A549 (cell line): ENCODE results near the gene RCAN2. TPM values are rescaled to one million over a fixed set of nuclear protein-coding genes. Genes with fewer than 3 reads are reported as not detected.

Experiments
- ATAC-seq, 2 experiments: fragments of 200-7000 bp in 1 of 2; fragments of >200 bp in 1 of 2; cut with Nextera tagmentation in 1 of 2; cut with Tn5 transposase in 1 of 2; 3 replicates each; pipeline versions ENCODE4 v1.8.0 to v1.9.1; 2018 to 2020; ENCODE audit warnings: mild to moderate bottlenecking in 1 of 2, moderate library complexity in 1 of 2
- CTCF ChIA-PET: fragments of 300-600 bp; sonication (Branson Sonifier 250); formaldehyde crosslinking; extraction: SDS; loops from one replicate; lab custom pipeline; 2021; ENCODE audit warnings: antibody characterized with exemption, inconsistent platforms; lab: Yijun Ruan, JAX
- POLR2A ChIA-PET: fragments of 350-600 bp; formaldehyde crosslinking; extraction: SDS; loops from one replicate; lab custom pipeline; 2021; ENCODE audit warnings: antibody characterized with exemption, inconsistent platforms; lab: Yijun Ruan, JAX
- DNase-seq, 2 experiments: peaks; one replicate each; pipeline versions ENCODE4 v3.0.0 to v3.0.0-alpha.2; 2011 to 2016; ENCODE audit warnings: low read depth in 1 of 2, low spot score in 1 of 2
- FAIRE-seq: peaks from 2 replicates; lab custom pipeline; 2011; peaks lifted over from hg19 to GRCh38; lab: Jason Lieb, UNC
- H3K27ac ChIP-seq, 2 experiments: fragments of >200 bp; sonication (Bioruptor Twin); formaldehyde crosslinking; 3 replicates each; pipeline ENCODE4 v1.5.1; 2016 to 2017
- H3K4me1 ChIP-seq: fragments of >200 bp; sonication (Bioruptor Twin); formaldehyde crosslinking; 3 replicates; pipeline ENCODE4 v1.6.1; 2016
- H3K4me2 ChIP-seq: fragments of >200 bp; sonication (Bioruptor Twin); formaldehyde crosslinking; 3 replicates; pipeline ENCODE4 v1.6.1; 2016
- H3K4me3 ChIP-seq: fragments of >200 bp; sonication (Bioruptor Twin); formaldehyde crosslinking; 3 replicates; pipeline ENCODE4 v1.5.1; 2016
- H3K9me3 ChIP-seq: fragments of >200 bp; sonication (Bioruptor Twin); formaldehyde crosslinking; 3 replicates; pipeline ENCODE4 v1.6.1; 2016
- EHMT2 ChIP-seq: fragments of 200-600 bp; sonication (generic); IDR thresholded peaks from 2 replicates; pipeline ENCODE4 v1.6.1; 2016; ENCODE audit warnings: antibody characterized with exemption, low read depth, mild to moderate bottlenecking, moderate library complexity
- ELK1 ChIP-seq: fragments of 150-350 bp; IDR thresholded peaks from 2 replicates; pipeline ENCODE4 v1.6.1; 2014; ENCODE audit warnings: low read depth, mild to moderate bottlenecking, low read length
- EP300 ChIP-seq, 2 experiments: fragments of >200 bp; sonication (Bioruptor Twin); formaldehyde crosslinking; IDR thresholded peaks; 2 replicates in 1 of 2; 3 replicates in 1 of 2; pipeline ENCODE4 v1.6.1; 2016 to 2017
- FOSB ChIP-seq: fragments of 250-450 bp; sonication (Bioruptor Pico); IDR thresholded peaks from 2 replicates; pipeline ENCODE4 v1.5.0; 2020; ENCODE audit warnings: mild to moderate bottlenecking, moderate library complexity
- FOXS1 ChIP-seq: fragments of 250-450 bp; sonication (Bioruptor Pico); IDR thresholded peaks from 2 replicates; pipeline ENCODE4 v1.5.0; 2020; ENCODE audit warnings: mild to moderate bottlenecking, moderate library complexity
- HOXA7 ChIP-seq: fragments of 250-450 bp; sonication (Bioruptor Pico); IDR thresholded peaks from 2 replicates; pipeline ENCODE4 v1.5.0; 2020; ENCODE audit warnings: mild to moderate bottlenecking, moderate library complexity
- HOXB13 ChIP-seq: fragments of 250-450 bp; sonication (Bioruptor Pico); IDR thresholded peaks from 2 replicates; pipeline ENCODE4 v1.5.0; 2020; ENCODE audit warnings: low read depth, mild to moderate bottlenecking, moderate library complexity
- KDM5A ChIP-seq: fragments of 200-600 bp; sonication (generic); IDR thresholded peaks from 2 replicates; pipeline ENCODE4 v1.6.1; 2016; ENCODE audit warnings: antibody characterized with exemption, mild to moderate bottlenecking
- NFE2L2 ChIP-seq: fragments of 150-350 bp; conservative IDR thresholded peaks from 2 replicates; pipeline ENCODE4 v1.6.1; 2014; ENCODE audit warnings: low read length
- NR3C1 ChIP-seq: fragments of >200 bp; sonication (Bioruptor Twin); formaldehyde crosslinking; IDR thresholded peaks from 3 replicates; pipeline ENCODE4 v1.6.1; 2017
- RAD21 ChIP-seq, 2 experiments: fragments of >200 bp in 1 of 2; sonication (Bioruptor Twin) in 1 of 2; formaldehyde crosslinking in 1 of 2; IDR thresholded peaks in 1 of 2; conservative IDR thresholded peaks in 1 of 2; 2 replicates in 1 of 2; 3 replicates in 1 of 2; pipeline ENCODE4 v1.6.1; 2012 to 2018; ENCODE audit warnings: inconsistent platforms in 1 of 2
- RARB ChIP-seq: fragments of 250-450 bp; sonication (Bioruptor Pico); IDR thresholded peaks from 2 replicates; pipeline ENCODE4 v1.8.0; 2021; ENCODE audit warnings: mild to moderate bottlenecking, moderate library complexity
- RCOR1 ChIP-seq: fragments of 150-350 bp; IDR thresholded peaks from 2 replicates; pipeline ENCODE4 v1.6.1; 2014; ENCODE audit warnings: antibody characterized with exemption, low read length, low read depth
- SREBF2 ChIP-seq: fragments of 450-650 bp; IDR thresholded peaks from 2 replicates; pipeline ENCODE4 v1.6.1; 2014; ENCODE audit warnings: mild to moderate bottlenecking, moderate library complexity
- ZFP36 ChIP-seq: fragments of 450-650 bp; IDR thresholded peaks from 2 replicates; pipeline ENCODE4 v1.6.1; 2014; ENCODE audit warnings: borderline replicate concordance; ENCODE audit not compliant: partially characterized antibody
- ZNF302 ChIP-seq: fragments of 250-450 bp; sonication (Bioruptor Pico); IDR thresholded peaks from 2 replicates; pipeline ENCODE4 v1.9.0; 2021; ENCODE audit warnings: inconsistent platforms, mild to moderate bottlenecking, moderate library complexity
- ZSCAN20 ChIP-seq: fragments of 250-450 bp; sonication (Bioruptor Pico); IDR thresholded peaks from 2 replicates; pipeline ENCODE4 v1.8.0; 2022; ENCODE audit warnings: mild to moderate bottlenecking, moderate library complexity
- WGBS: methylation state at CpG from one replicate; pipeline ENCODE4 v1.1.6; 2017; ENCODE audit errors: missing lambda C conversion rate; 5-methylcytosine and 5-hydroxymethylcytosine counted together
- polyA plus RNA-seq, 4 experiments: library from polyadenylated mRNA; depleted of rRNA in 3 of 4; stranded (reverse); fragments of >200 nt; fragmentation: RNase III in 1 of 4; extraction: RNeasy Plus Mini Kit Qiagen cat#74134 plus additional on column Dnase treatment in 1 of 4; gene quantifications; 2 replicates in 3 of 4; 3 replicates in 1 of 4; pipeline ENCODE4 v1.2.3, GENCODE V29; 2011 to 2017
- TF ChIP-seq, protein P1 (sequence below): fragments of 200-600 bp; sonication (generic); IDR thresholded peaks from 2 replicates; pipeline ENCODE4 v1.6.1; 2016; ENCODE audit warnings: antibody characterized with exemption, mild to moderate bottlenecking, moderate library complexity
- TF ChIP-seq, protein P2 (sequence below): fragments of 250-450 bp; sonication (Bioruptor Pico); IDR thresholded peaks from 2 replicates; pipeline ENCODE4 v1.5.0; 2021; ENCODE audit warnings: mild to moderate bottlenecking, moderate library complexity, borderline replicate concordance
- TF ChIP-seq, protein P3 (sequence below): fragments of >200 bp; sonication (Bioruptor Twin); formaldehyde crosslinking; IDR thresholded peaks from 2 replicates; pipeline ENCODE4 v1.6.1; 2016
- TF ChIP-seq, protein P4 (sequence below): IDR thresholded peaks from 2 replicates; pipeline ENCODE4 v1.6.1; 2012; ENCODE audit warnings: low read depth, borderline replicate concordance

RCAN2 gene
- polyA plus RNA-seq, 2 of the 4 experiments (the other 2 are of a cell fraction) = not detected

DNA sequence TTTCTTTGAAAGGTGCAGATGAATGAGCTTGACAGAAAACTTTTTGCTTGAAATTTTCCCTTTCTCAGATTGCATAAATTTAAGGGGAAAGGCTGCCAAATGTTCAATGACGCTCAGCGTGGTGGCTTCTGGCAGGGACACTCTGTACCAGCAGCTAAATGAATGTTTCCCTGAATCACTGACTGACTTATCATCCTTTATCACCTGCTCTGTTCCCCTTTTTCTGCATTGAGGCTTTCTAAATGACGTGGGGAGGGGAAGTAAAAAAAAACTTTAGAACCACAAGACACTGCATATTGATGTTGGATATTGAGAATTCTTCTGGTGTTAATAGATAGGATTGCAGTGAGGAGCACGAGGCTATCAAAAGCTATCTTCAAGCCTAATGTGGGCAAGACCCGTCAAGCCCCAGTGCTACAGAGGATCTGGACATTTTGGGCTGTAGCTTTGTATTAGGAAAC lies 273.5 kb downstream of the RCAN2 start:
- FAIRE-seq = no peak
- H3K27ac ChIP-seq = no peak overlapping the region
- no peak for ATAC-seq
- CTCF ChIA-PET = no interaction called here
- H3K4me2 ChIP-seq = no peak overlapping the region
- 12% methylated on average over 5 of the region's 5 CpGs for whole genome bisulfite sequencing
- TF ChIP-seq, protein P1, sequence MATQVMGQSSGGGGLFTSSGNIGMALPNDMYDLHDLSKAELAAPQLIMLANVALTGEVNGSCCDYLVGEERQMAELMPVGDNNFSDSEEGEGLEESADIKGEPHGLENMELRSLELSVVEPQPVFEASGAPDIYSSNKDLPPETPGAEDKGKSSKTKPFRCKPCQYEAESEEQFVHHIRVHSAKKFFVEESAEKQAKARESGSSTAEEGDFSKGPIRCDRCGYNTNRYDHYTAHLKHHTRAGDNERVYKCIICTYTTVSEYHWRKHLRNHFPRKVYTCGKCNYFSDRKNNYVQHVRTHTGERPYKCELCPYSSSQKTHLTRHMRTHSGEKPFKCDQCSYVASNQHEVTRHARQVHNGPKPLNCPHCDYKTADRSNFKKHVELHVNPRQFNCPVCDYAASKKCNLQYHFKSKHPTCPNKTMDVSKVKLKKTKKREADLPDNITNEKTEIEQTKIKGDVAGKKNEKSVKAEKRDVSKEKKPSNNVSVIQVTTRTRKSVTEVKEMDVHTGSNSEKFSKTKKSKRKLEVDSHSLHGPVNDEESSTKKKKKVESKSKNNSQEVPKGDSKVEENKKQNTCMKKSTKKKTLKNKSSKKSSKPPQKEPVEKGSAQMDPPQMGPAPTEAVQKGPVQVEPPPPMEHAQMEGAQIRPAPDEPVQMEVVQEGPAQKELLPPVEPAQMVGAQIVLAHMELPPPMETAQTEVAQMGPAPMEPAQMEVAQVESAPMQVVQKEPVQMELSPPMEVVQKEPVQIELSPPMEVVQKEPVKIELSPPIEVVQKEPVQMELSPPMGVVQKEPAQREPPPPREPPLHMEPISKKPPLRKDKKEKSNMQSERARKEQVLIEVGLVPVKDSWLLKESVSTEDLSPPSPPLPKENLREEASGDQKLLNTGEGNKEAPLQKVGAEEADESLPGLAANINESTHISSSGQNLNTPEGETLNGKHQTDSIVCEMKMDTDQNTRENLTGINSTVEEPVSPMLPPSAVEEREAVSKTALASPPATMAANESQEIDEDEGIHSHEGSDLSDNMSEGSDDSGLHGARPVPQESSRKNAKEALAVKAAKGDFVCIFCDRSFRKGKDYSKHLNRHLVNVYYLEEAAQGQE = no peak
- no peak for TF ChIP-seq ZNF302
- TF ChIP-seq HOXB13 (CRISPR knock-in tag) = no peak
- no peak for TF ChIP-seq RARB (CRISPR knock-in tag)
- TF ChIP-seq, protein P2, sequence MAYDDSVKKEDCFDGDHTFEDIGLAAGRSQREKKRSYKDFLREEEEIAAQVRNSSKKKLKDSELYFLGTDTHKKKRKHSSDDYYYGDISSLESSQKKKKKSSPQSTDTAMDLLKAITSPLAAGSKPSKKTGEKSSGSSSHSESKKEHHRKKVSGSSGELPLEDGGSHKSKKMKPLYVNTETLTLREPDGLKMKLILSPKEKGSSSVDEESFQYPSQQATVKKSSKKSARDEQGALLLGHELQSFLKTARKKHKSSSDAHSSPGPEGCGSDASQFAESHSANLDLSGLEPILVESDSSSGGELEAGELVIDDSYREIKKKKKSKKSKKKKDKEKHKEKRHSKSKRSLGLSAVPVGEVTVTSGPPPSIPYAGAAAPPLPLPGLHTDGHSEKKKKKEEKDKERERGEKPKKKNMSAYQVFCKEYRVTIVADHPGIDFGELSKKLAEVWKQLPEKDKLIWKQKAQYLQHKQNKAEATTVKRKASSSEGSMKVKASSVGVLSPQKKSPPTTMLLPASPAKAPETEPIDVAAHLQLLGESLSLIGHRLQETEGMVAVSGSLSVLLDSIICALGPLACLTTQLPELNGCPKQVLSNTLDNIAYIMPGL (CRISPR knock-in tag) = no peak
- TF ChIP-seq EP300 (IDR thresholded peaks at IDR 0.05) = no peak
- TF ChIP-seq FOSB (CRISPR knock-in tag) = no peak
- no peak for TF ChIP-seq RAD21 (conservative IDR thresholded peaks at IDR 0.05 in 1 of 2, IDR thresholded peaks at IDR 0.05 in 1 of 2)
- TF ChIP-seq ELK1 = no peak
- no peak for TF ChIP-seq ZFP36
- H3K4me3 ChIP-seq = no peak overlapping the region
- POLR2A ChIA-PET = no interaction called here
- no peaks in the 10 kb centered on the region for H3K4me1 ChIP-seq
- H3K9me3 ChIP-seq = no peaks in the 10 kb centered on the region
- DNase-seq = no peak

GRCh38 chr6:46216879-46217278 lies 274.4 kb downstream of the RCAN2 start:
- H3K27ac ChIP-seq = no peak overlapping the region
- no peak for TF ChIP-seq FOXS1 (CRISPR knock-in tag)
- TF ChIP-seq NR3C1 = no peak
- TF ChIP-seq, all 56 proteins: peak for 0
- H3K4me2 ChIP-seq = no peak overlapping the region
- H3K4me1 ChIP-seq = no peaks in the 10 kb centered on the region
- ATAC-seq (no peak), DNase-seq (no peak), FAIRE-seq (no peak)
- CTCF ChIA-PET = interaction anchor here (0.9 kb wide), 1 partner anchor 10 kb away, joined by 3 read pairs; no protein-coding TSS in a partner anchor
- no peak overlapping the region for H3K4me3 ChIP-seq
- no peaks in the 10 kb centered on the region for H3K9me3 ChIP-seq
- POLR2A ChIA-PET = no interaction called here
- WGBS = 15% methylated on average over 1 of the region's 2 CpGs

DNA sequence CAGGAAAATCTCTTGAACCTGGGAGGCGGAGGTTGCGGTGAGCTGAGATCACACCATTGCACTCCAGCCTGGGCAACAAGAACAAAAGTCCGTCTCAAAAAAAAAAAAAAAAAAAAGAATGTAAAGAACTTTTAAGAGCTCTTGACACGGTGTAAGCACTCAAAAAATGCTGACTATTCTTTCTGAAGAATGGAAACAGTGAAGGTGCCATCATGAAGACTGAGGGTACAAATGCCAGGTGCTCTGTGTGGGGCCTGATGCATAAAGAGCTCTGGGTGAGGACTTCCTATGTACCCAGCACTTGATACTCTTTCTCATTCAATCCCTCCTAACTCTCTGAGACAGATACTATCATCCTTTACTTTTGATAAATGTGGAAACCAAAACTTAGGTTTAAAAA lies 275.5 kb downstream of the RCAN2 start:
- Histone ChIP-seq H3K4me3 (no peak overlapping the region), H3K27ac (no peak overlapping the region), H3K4me1 (no peaks in the 10 kb centered on the region), H3K4me2 (no peak overlapping the region), H3K9me3 (no peaks in the 10 kb centered on the region)
- TF ChIP-seq HOXA7 (CRISPR knock-in tag) (no peak), ELK1 (no peak), KDM5A (no peak), FOSB (CRISPR knock-in tag) (no peak), EHMT2 (no peak), NFE2L2 (no peak), SREBF2 (no peak), RCOR1 (no peak), NR3C1 (no peak), HOXB13 (CRISPR knock-in tag) (no peak), ZSCAN20 (CRISPR knock-in tag) (no peak)
- TF ChIP-seq, protein P3, sequence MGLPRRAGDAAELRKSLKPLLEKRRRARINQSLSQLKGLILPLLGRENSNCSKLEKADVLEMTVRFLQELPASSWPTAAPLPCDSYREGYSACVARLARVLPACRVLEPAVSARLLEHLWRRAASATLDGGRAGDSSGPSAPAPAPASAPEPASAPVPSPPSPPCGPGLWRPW = no peak
- TF ChIP-seq, protein P4, sequence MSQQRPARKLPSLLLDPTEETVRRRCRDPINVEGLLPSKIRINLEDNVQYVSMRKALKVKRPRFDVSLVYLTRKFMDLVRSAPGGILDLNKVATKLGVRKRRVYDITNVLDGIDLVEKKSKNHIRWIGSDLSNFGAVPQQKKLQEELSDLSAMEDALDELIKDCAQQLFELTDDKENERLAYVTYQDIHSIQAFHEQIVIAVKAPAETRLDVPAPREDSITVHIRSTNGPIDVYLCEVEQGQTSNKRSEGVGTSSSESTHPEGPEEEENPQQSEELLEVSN = no peak
- 54% methylated on average over 4 of the region's 4 CpGs for WGBS
- DNase-seq (no peak), FAIRE-seq (no peak), ATAC-seq (no peak)
- ChIA-PET CTCF (interaction anchor here (0.6 kb wide), 1 partner anchor 194 kb away, joined by 3 read pairs; no protein-coding TSS in a partner anchor), POLR2A (no interaction called here)
